ENCODE data around the gene RAPGEF3. TPM values are rescaled to one million over a fixed set of nuclear protein-coding genes. Genes with fewer than 3 reads are reported as not detected.

RAPGEF3 gene
- 79.4 TPM for total RNA-seq
- long read RNA-seq, full-length matches to known transcripts: 27 of 98 reads
- long read RNA-seq, partial matches to known transcripts: 21 of 98 reads
- long read RNA-seq, other reads (novel, unspliced or antisense): 50 of 98 reads

- peak; percentile 95 for DNase-seq (ENCODE audit: low spot score)
These were observed at the start of gene RAPGEF3 for GRCh38 chr12:47758834-47759690. RAPGEF3 (minus strand) TSS chr12:47758880; CDS start chr12:47758556, 324 bp downstream.

- no peak for DNase-seq (ENCODE audit: low spot score)
These were observed 49.4 kb upstream of the RAPGEF3 start for GRCh38 chr12:47808050-47808449.

GRCh38 chr12:47807338-47807737 lies 48.7 kb upstream of the RAPGEF3 start:
- DNase-seq (ENCODE audit: low spot score): no peak

- no peak for DNase-seq (ENCODE audit: low spot score)
These were observed 46.7 kb upstream of the RAPGEF3 start for GRCh38 chr12:47805417-47805816.

GRCh38 chr12:47804171-47804570 lies 45.5 kb upstream of the RAPGEF3 start:
- DNase-seq (ENCODE audit: low spot score): no peak

- no peak for DNase-seq (ENCODE audit: low spot score)
These were observed 44.7 kb upstream of the RAPGEF3 start for GRCh38 chr12:47803191-47803875.

- no peak for DNase-seq (ENCODE audit: low spot score)
These were observed 43.6 kb upstream of the RAPGEF3 start for GRCh38 chr12:47802312-47802711.

- no peak for DNase-seq (ENCODE audit: low spot score)
These were observed 43.2 kb upstream of the RAPGEF3 start for GRCh38 chr12:47801904-47802246.

GRCh38 chr12:47801170-47801903 lies 42.7 kb upstream of the RAPGEF3 start:
- no peak for DNase-seq (ENCODE audit: low spot score)

- DNase-seq (ENCODE audit: low spot score): no peak
These were observed 41.9 kb upstream of the RAPGEF3 start for GRCh38 chr12:47800582-47800981.

GRCh38 chr12:47799357-47799955 lies 40.8 kb upstream of the RAPGEF3 start:
- DNase-seq (ENCODE audit: low spot score): no peak

GRCh38 chr12:47798382-47798948 lies 39.8 kb upstream of the RAPGEF3 start:
- no peak for DNase-seq (ENCODE audit: low spot score)

GRCh38 chr12:47797441-47797840 lies 38.8 kb upstream of the RAPGEF3 start:
- no peak for DNase-seq (ENCODE audit: low spot score)

GRCh38 chr12:47795814-47796411 lies 37.2 kb upstream of the RAPGEF3 start:
- DNase-seq (ENCODE audit: low spot score): no peak

- DNase-seq (ENCODE audit: low spot score): no peak
These were observed 36.6 kb upstream of the RAPGEF3 start for GRCh38 chr12:47795121-47795813.

GRCh38 chr12:47794679-47795078 lies 36.0 kb upstream of the RAPGEF3 start:
- DNase-seq (ENCODE audit: low spot score): no peak

- no peak for DNase-seq (ENCODE audit: low spot score)
These were observed 34.5 kb upstream of the RAPGEF3 start for GRCh38 chr12:47793015-47793681.

- no peak for DNase-seq (ENCODE audit: low spot score)
These were observed 33.2 kb upstream of the RAPGEF3 start for GRCh38 chr12:47791874-47792273.

- DNase-seq (ENCODE audit: low spot score): no peak
These were observed 32.7 kb upstream of the RAPGEF3 start for GRCh38 chr12:47791351-47791746.

Measured in mesenteric fat pad (tissue), 1 donor.